HepG2 (cell line): ENCODE data around the gene RMI2. TPM values are rescaled to one million over a fixed set of nuclear protein-coding genes. Genes with fewer than 3 reads are reported as not detected.

Experiments used
- ATAC-seq: fragments of 200-7000 bp; cut with Tn5 transposase; 3 replicates; pipeline ENCODE4 v1.9.1; 2020; ENCODE audit warnings: mild to moderate bottlenecking, moderate library complexity
- BruUV-seq: library from RNA; stranded (reverse); fragments of 400-500 nt; replicated peaks from 2 replicates; lab custom pipeline; 2021; lab: Mats Ljungman, UMichigan
- CTCF ChIA-PET: fragments of 300-600 bp; formaldehyde crosslinking; extraction: SDS; loops from one replicate; lab custom pipeline; 2021; ENCODE audit warnings: low total read pairs, inconsistent platforms, low intra/inter-chr PET ratio; lab: Yijun Ruan, JAX
- POLR2A ChIA-PET: fragments of 350-600 bp; sonication (Branson Sonifier 250); formaldehyde crosslinking; loops from one replicate; lab custom pipeline; 2020; ENCODE audit warnings: antibody characterized with exemption, inconsistent platforms; lab: Yijun Ruan, JAX
- DNase-seq: peaks from one replicate; pipeline ENCODE4 v3.0.0-alpha.2; 2015; ENCODE audit warnings: low spot score
- FAIRE-seq: peaks from 3 replicates; lab custom pipeline; 2011; peaks lifted over from hg19 to GRCh38; lab: Jason Lieb, UNC
- H2AFZ ChIP-seq: one replicate; pipeline ENCODE4 v1.6.1; 2011; ENCODE audit warnings: low read length, inconsistent platforms
- H3K27ac ChIP-seq: fragments of 300-600 bp; 3 replicates; pipeline ENCODE4 v1.8.0; 2011; ENCODE audit warnings: mixed run types, mild to moderate bottlenecking, mixed read lengths, low read length, inconsistent platforms; ENCODE audit not compliant: insufficient read depth; ENCODE audit errors: extremely low read length
- H3K27me3 ChIP-seq, 2 experiments: fragments of 200-600 bp in 1 of 2; 2 replicates in 1 of 2; 3 replicates in 1 of 2; pipeline versions ENCODE4 v1.6.0 to v1.8.0; 2011; ENCODE audit warnings: low read length in 2 of 2, mild to moderate bottlenecking in 2 of 2, moderate library complexity in 2 of 2, inconsistent platforms in 1 of 2; ENCODE audit not compliant: insufficient read depth in 2 of 2, control insufficient read depth in 1 of 2
- H3K36me3 ChIP-seq, 2 experiments: fragments of 200-600 bp in 1 of 2; replicated peaks in 1 of 2; 2 replicates in 1 of 2; 3 replicates in 1 of 2; pipeline versions ENCODE4 v1.5.1 to v1.8.0; 2011; ENCODE audit warnings: low read length in 2 of 2, inconsistent platforms in 1 of 2; ENCODE audit not compliant: insufficient read depth in 2 of 2, control insufficient read depth in 1 of 2
- H3K4me1 ChIP-seq: 2 replicates; pipeline ENCODE4 v1.5.1; 2012; ENCODE audit warnings: low read length, inconsistent platforms; ENCODE audit not compliant: insufficient read depth
- H3K4me2 ChIP-seq: 2 replicates; pipeline ENCODE4 v1.6.0; 2011; ENCODE audit warnings: low read depth, low read length, inconsistent platforms
- H3K4me3 ChIP-seq, 3 experiments: fragments of 200-600 bp in 1 of 3; sonication (generic), shearing (Covaris generic) in 1 of 3; replicated peaks in 1 of 3; 2 replicates each; pipeline ENCODE4 v1.5.1; 2011 to 2016; ENCODE audit warnings: low read length in 3 of 3, inconsistent platforms in 2 of 3, low read depth in 2 of 3, mild to moderate bottlenecking in 2 of 3, control low read depth in 1 of 3, mixed read lengths in 1 of 3; ENCODE audit not compliant: insufficient read depth in 1 of 3
- H3K79me2 ChIP-seq: one replicate; pipeline ENCODE4 v1.6.1; 2011; ENCODE audit warnings: low read length, inconsistent platforms; ENCODE audit not compliant: insufficient read depth
- H3K9ac ChIP-seq: 2 replicates; pipeline ENCODE4 v1.6.0; 2011; ENCODE audit warnings: mild to moderate bottlenecking, low read depth, low read length, inconsistent platforms; ENCODE audit not compliant: insufficient read depth
- H3K9me3 ChIP-seq: 2 replicates; pipeline ENCODE4 v1.5.1; 2012; ENCODE audit warnings: mild to moderate bottlenecking, low read length
- H4K20me1 ChIP-seq: 2 replicates; pipeline ENCODE4 v1.6.0; 2011; ENCODE audit warnings: inconsistent platforms, mild to moderate bottlenecking, low read length, moderate library complexity; ENCODE audit not compliant: insufficient read depth
- ARNT2 ChIP-seq: sonication (generic); formaldehyde crosslinking; IDR thresholded peaks from 2 replicates; pipeline ENCODE4 v1.8.0; 2022; ENCODE audit warnings: mild to moderate bottlenecking, low read depth, missing genetic modification reagents, moderate library complexity
- BORCS8-MEF2B ChIP-seq: sonication (generic); formaldehyde crosslinking; IDR thresholded peaks from 2 replicates; pipeline ENCODE4 v1.8.0; 2022; ENCODE audit warnings: mild to moderate bottlenecking, missing genetic modification reagents
- FOXC1 ChIP-seq: sonication (generic); formaldehyde crosslinking; IDR thresholded peaks from 2 replicates; pipeline ENCODE4 v1.8.0; 2022; ENCODE audit warnings: mild to moderate bottlenecking, missing genetic modification reagents, borderline replicate concordance
- FOXO1 ChIP-seq: sonication (generic); formaldehyde crosslinking; IDR thresholded peaks from 2 replicates; pipeline ENCODE4 v1.4.0; 2020; ENCODE audit warnings: missing genetic modification reagents
- GABPB1 ChIP-seq: IDR thresholded peaks from 2 replicates; pipeline ENCODE4 v1.6.1; 2016; ENCODE audit warnings: mild to moderate bottlenecking, missing genetic modification reagents, moderate library complexity, missing compliant biosample characterization
- NR2F2 ChIP-seq: IDR thresholded peaks from 2 replicates; pipeline ENCODE4 v1.6.1; 2012; ENCODE audit warnings: low read depth, inconsistent platforms, borderline replicate concordance
- SP4 ChIP-seq: sonication (generic); formaldehyde crosslinking; IDR thresholded peaks from 2 replicates; pipeline ENCODE4 v1.8.1; 2023; ENCODE audit warnings: mild to moderate bottlenecking, missing genetic modification reagents
- SPEN ChIP-seq: sonication (generic); formaldehyde crosslinking; IDR thresholded peaks from 2 replicates; pipeline ENCODE4 v1.5.1; 2020; ENCODE audit warnings: low read depth, mild to moderate bottlenecking, missing genetic modification reagents
- TOPORS ChIP-seq: sonication (generic); formaldehyde crosslinking; IDR thresholded peaks from 2 replicates; pipeline ENCODE4 v1.8.0; 2023; ENCODE audit warnings: mild to moderate bottlenecking, missing genetic modification reagents
- ZMYM3 ChIP-seq: sonication (generic); formaldehyde crosslinking; IDR thresholded peaks from 2 replicates; pipeline ENCODE4 v1.5.1; 2020; ENCODE audit warnings: mild to moderate bottlenecking, missing genetic modification reagents
- ZNF432 ChIP-seq: sonication (generic); formaldehyde crosslinking; IDR thresholded peaks from 2 replicates; pipeline ENCODE4 v1.5.0; 2020; ENCODE audit warnings: missing genetic modification reagents, mild to moderate bottlenecking, borderline replicate concordance
- ZNF441 ChIP-seq: sonication (generic); formaldehyde crosslinking; IDR thresholded peaks from 2 replicates; pipeline ENCODE4 v1.7.0; 2021; ENCODE audit warnings: missing genetic modification reagents, borderline replicate concordance
- ZNF546 ChIP-seq: sonication (generic); formaldehyde crosslinking; conservative IDR thresholded peaks from 2 replicates; pipeline ENCODE4 v1.8.1; 2023; ENCODE audit warnings: mild to moderate bottlenecking, missing genetic modification reagents
- ZNF549 ChIP-seq: sonication (generic); formaldehyde crosslinking; IDR thresholded peaks from 2 replicates; pipeline ENCODE4 v1.5.0; 2020; ENCODE audit warnings: missing genetic modification reagents
- ZNF619 ChIP-seq: sonication (generic); formaldehyde crosslinking; IDR thresholded peaks from 2 replicates; pipeline ENCODE4 v1.4.0; 2020; ENCODE audit warnings: mild to moderate bottlenecking, missing genetic modification reagents
- ZNF709 ChIP-seq: sonication (generic); formaldehyde crosslinking; IDR thresholded peaks from 2 replicates; pipeline ENCODE4 v1.5.0; 2020; ENCODE audit warnings: mild to moderate bottlenecking, missing genetic modification reagents
- ZNF781 ChIP-seq: sonication (generic); formaldehyde crosslinking; IDR thresholded peaks from 2 replicates; pipeline ENCODE4 v1.5.1; 2020; ENCODE audit warnings: borderline replicate concordance, mild to moderate bottlenecking, missing genetic modification reagents; ENCODE audit errors: not compliant biosample characterization
- WGBS: methylation state at CpG from one replicate; pipeline ENCODE4 v1.1.6; 2017; ENCODE audit warnings: low lambda C conversion rate; 5-methylcytosine and 5-hydroxymethylcytosine counted together
- in situ Hi-C: cut with HindIII; loops from 2 replicates; pipeline ENCODE4 v1.10.0; 2017; ENCODE audit warnings: low pct_unique_long_range_greater_than_20kb; ENCODE audit not compliant: extremely low pct_ligation_motif_present
- intact Hi-C: fragments of 100-400 bp; cut with micrococcal nuclease; formaldehyde crosslinking; loops from one replicate; pipeline ENCODE4 v1.10.0; 2022; ENCODE audit not compliant: unreplicated experiment
- polyA plus RNA-seq, 8 experiments: library from polyadenylated mRNA; depleted of rRNA in 3 of 8; stranded (reverse) in 7 of 8; unstranded in 1 of 8; fragments of >200 nt; fragmentation: Illumina TruSeq in 4 of 8; extraction: Trizol in 4 of 8; gene quantifications; 2 replicates each; pipeline versions ENCODE4 v1.2.1 to v1.2.3, GENCODE V29; 2011 to 2016; ENCODE audit warnings: low read depth in 4 of 8, missing spikeins in 1 of 8, mixed read lengths in 1 of 8; ENCODE audit not compliant: insufficient read depth in 1 of 8
- total RNA-seq, 5 experiments: library from RNA; depleted of rRNA; stranded (reverse); fragments of >200 nt; fragmentation: Illumina TruSeq; extraction: Trizol; gene quantifications; 2 replicates each; pipeline ENCODE4 v1.2.3, GENCODE V29; 2016; ENCODE audit warnings: low read depth in 1 of 5
- TF ChIP-seq, protein P1 (sequence below): sonication (generic); formaldehyde crosslinking; IDR thresholded peaks from 2 replicates; pipeline ENCODE4 v1.4.0; 2020; ENCODE audit warnings: missing genetic modification reagents, mild to moderate bottlenecking, borderline replicate concordance
- TF ChIP-seq, protein P2 (sequence below): IDR thresholded peaks from 2 replicates; pipeline ENCODE4 v1.6.1; 2016; ENCODE audit warnings: missing compliant biosample characterization, missing genetic modification reagents, borderline replicate concordance

The RMI2 gene
- total and polyA plus RNA-seq, 2 of the 13 experiments (the other 11 are each of a cell fraction or from before 2014, with no cell fraction given): 24.5 to 55.7 TPM

DNA sequence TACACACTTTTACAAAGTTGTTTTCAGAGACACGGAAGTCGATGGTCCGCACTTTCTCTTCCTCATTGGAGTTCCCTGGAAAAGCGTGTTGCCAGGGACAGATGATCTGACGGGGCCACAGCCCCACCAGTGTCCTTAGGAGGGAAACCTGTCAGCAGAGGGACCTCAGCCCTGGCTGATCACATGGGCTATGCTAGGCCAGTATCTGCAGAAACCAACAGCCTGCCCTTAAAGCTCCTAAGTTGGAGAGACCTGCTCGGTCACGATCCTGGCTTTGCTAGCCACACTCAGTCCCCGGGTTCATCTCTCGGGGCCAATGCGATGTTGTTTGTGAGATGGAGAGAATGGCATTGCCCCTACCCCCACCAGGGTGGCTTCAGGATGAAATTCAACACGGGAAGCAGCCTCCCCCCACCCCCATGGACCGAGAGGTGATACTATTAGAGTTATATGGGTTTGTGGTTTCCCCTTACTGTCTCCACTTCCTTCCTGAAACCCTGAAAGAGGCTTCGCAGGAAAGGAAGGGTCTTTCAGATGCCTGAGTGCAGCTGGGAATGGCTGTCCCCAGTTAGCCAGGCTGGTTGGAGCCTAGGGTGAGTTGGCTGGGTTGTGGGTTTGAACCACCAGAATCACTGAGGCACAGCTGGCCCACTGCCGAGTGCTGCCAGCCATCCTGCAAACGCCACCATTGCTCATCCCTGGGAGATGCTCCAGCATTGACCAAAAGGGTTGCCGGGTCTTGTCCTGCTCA is 16.6 kb downstream of the RMI2 start:
- Histone ChIP-seq H3K4me3 (no peak overlapping the region), H3K9me3 (no peaks in the 10 kb centered on the region), H2AFZ (no peak overlapping the region), H4K20me1 (no peaks in the 10 kb centered on the region), H3K9ac (no peak overlapping the region), H3K27ac (no peak overlapping the region), H3K4me1 (peaks cover 88% of the 10 kb centered on the region), H3K4me2 (no peak overlapping the region), H3K36me3 (no peaks in the 10 kb centered on the region), H3K27me3 (no peaks in the 10 kb centered on the region), H3K79me2 (no peaks in the 10 kb centered on the region)
- POLR2A ChIA-PET: interaction anchor here (3.1 to 8.5 kb wide), 2 partner anchors 11 to 107 kb away, joined by 26 to 77 read pairs; partner anchors contain the start of gene SOCS1
- 82% methylated on average over 15 of the region's 16 CpGs for WGBS
- DNase-seq: no peak
- BruUV-seq: no TSS peak
- ATAC-seq: no peak
- no peak for FAIRE-seq
- intact Hi-C loops: no loop called here
- CTCF ChIA-PET: no interaction called here
- in situ Hi-C loops: loop anchor here (10.0 kb wide), 1 partner anchor 397 kb away; no protein-coding TSS in a partner anchor
- TF ChIP-seq ZMYM3 (CRISPR knock-in tag): 0 out of 2 replicates have a peak, but pooled peaks have one; percentile 28
- TF ChIP-seq SP4 (CRISPR knock-in tag): peak; percentile 45; the same call in 1 of the 2 replicates
- TF ChIP-seq ZNF709: no peak
- TF ChIP-seq, protein P1, sequence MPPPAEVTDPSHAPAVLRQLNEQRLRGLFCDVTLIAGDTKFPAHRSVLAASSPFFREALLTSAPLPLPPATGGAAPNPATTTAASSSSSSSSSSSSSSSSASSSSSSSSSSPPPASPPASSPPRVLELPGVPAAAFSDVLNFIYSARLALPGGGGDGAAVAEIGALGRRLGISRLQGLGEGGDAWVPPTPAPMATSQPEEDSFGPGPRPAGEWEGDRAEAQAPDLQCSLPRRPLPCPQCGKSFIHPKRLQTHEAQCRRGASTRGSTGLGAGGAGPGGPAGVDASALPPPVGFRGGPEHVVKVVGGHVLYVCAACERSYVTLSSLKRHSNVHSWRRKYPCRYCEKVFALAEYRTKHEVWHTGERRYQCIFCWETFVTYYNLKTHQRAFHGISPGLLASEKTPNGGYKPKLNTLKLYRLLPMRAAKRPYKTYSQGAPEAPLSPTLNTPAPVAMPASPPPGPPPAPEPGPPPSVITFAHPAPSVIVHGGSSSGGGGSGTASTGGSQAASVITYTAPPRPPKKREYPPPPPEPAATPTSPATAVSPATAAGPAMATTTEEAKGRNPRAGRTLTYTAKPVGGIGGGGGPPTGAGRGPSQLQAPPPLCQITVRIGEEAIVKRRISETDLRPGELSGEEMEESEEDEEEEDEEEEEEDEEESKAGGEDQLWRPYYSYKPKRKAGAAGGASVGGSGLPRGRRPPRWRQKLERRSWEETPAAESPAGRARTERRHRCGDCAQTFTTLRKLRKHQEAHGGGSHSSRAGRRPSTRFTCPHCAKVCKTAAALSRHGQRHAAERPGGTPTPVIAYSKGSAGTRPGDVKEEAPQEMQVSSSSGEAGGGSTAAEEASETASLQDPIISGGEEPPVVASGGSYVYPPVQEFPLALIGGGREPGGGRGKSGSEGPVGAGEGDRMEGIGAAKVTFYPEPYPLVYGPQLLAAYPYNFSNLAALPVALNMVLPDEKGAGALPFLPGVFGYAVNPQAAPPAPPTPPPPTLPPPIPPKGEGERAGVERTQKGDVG (CRISPR knock-in tag): no peak
- peak; percentile 8; the same call in 1 of the 2 replicates for TF ChIP-seq GABPB1 (CRISPR knock-in tag)
- peak; percentile 77 for TF ChIP-seq ZNF781 (CRISPR knock-in tag)
- 0 out of 2 replicates have a peak, but pooled peaks have one; percentile 35 for TF ChIP-seq BORCS8-MEF2B
- TF ChIP-seq, protein P2, sequence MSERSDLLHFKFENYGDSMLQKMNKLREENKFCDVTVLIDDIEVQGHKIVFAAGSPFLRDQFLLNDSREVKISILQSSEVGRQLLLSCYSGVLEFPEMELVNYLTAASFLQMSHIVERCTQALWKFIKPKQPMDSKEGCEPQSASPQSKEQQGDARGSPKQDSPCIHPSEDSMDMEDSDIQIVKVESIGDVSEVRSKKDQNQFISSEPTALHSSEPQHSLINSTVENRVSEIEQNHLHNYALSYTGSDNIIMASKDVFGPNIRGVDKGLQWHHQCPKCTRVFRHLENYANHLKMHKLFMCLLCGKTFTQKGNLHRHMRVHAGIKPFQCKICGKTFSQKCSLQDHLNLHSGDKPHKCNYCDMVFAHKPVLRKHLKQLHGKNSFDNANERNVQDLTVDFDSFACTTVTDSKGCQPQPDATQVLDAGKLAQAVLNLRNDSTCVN (CRISPR knock-in tag): peak; percentile 13; the same call in 1 of the 2 replicates
- 0 out of 2 replicates have a peak, but pooled peaks have one; percentile 24 for TF ChIP-seq ZNF619 (CRISPR knock-in tag)
- no peak for TF ChIP-seq SPEN (CRISPR knock-in tag)
- TF ChIP-seq FOXO1 (CRISPR knock-in tag): peak; percentile 18; the same call in 1 of the 2 replicates
- no peak for TF ChIP-seq ZNF549
- TF ChIP-seq ZNF441 (CRISPR knock-in tag): no peak
- TF ChIP-seq FOXC1 (CRISPR knock-in tag): 0 out of 2 replicates have a peak, but pooled peaks have one; percentile 41
- TF ChIP-seq ARNT2 (CRISPR knock-in tag): no peak
- TF ChIP-seq TOPORS: no peak
- TF ChIP-seq NR2F2: no peak
- TF ChIP-seq ZNF546: no peak
- 0 out of 2 replicates have a peak, but pooled peaks have one; percentile 21 for TF ChIP-seq ZNF432 (CRISPR knock-in tag)
